Duodenal mucosa (tissue), 2 donors: ENCODE results near the gene PDZD2.
"Not testable (repeated sequence)": the region's sequence is repeated elsewhere in the genome, so short reads cannot be mapped to it uniquely, and the experiment has no call there.

Experiments used
- H3K27ac ChIP-seq: one replicate; pipeline ENCODE4 v1.7.0; 2013; ENCODE audit warnings: low read depth, low read length
- H3K27me3 ChIP-seq, 2 donors: one replicate each; pipeline ENCODE4 v1.7.0; 2013; ENCODE audit warnings: low read length in 2 of 2, control low read depth in 1 of 2; ENCODE audit not compliant: insufficient read depth in 2 of 2, control insufficient read depth in 1 of 2
- H3K36me3 ChIP-seq, 2 donors: one replicate each; pipeline ENCODE4 v1.7.0; 2013; ENCODE audit warnings: low read length in 2 of 2, control low read depth in 1 of 2; ENCODE audit not compliant: insufficient read depth in 2 of 2, control insufficient read depth in 1 of 2
- H3K4me1 ChIP-seq, 2 donors: one replicate each; pipeline ENCODE4 v1.7.0; 2013; ENCODE audit warnings: low read length in 2 of 2, control low read depth in 1 of 2; ENCODE audit not compliant: insufficient read depth in 2 of 2, control insufficient read depth in 1 of 2
- H3K4me3 ChIP-seq, 2 donors: one replicate each; pipeline ENCODE4 v1.7.0; 2013; ENCODE audit warnings: low read length in 2 of 2, low read depth in 1 of 2
- H3K9ac ChIP-seq, 2 donors: one replicate each; pipeline ENCODE4 v1.7.0; 2013; ENCODE audit warnings: low read length in 2 of 2, low read depth in 1 of 2
- H3K9me3 ChIP-seq, 2 donors: one replicate each; pipeline ENCODE4 v1.7.0; 2013; ENCODE audit warnings: low read length in 2 of 2, control low read depth in 1 of 2; ENCODE audit not compliant: control insufficient read depth in 1 of 2

PDZD2 gene

DNA sequence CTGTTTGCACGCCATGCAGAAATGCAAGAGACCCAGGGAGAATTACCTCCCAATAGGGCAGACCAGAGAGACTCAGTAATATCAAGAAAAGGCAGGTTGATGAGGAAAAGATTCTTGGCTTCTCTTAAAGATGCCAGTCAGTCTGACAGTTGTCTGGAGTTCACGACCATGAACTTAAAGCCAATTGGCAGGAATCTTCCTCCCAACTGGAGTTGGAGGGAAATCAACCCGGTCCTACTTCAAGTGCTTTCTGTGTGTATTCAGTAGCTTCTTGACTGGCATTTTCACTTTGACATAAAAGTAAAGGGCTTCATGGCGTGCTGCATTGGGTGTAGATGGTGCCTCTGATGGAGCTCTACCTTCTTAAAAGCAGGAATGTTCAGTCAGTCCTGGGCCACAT is 390.9 kb downstream of the PDZD2 start:
- Histone ChIP-seq H3K27ac (no peak overlapping the region), H3K9ac (no peak overlapping the region), H3K27me3 (no peaks in the 10 kb centered on the region), H3K4me1 (no peaks in the 10 kb centered on the region), H3K36me3 (no peaks in the 10 kb centered on the region), H3K4me3 (no peak overlapping the region), H3K9me3 (no peaks in the 10 kb centered on the region)

DNA sequence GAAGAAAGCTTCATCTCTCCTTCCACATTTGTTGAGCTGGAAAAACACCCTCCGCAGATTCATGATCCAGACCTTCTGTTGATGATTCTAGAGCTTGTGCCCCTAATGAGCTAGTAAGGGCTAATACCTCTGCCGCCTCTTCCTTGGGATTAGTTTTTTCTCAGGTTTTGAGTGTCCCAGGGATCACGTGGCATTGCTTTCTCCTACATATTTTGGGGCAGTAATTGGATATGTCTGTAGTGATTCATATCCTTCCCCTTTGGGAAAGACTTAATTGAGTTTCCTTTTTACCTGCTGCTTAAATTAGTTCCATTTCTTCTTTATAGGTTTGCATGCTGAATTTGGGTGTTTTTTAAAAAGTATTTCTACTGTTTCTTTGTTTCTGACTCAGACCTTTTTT is 391.3 kb downstream of the PDZD2 start:
- Histone ChIP-seq H3K27ac (no peak overlapping the region), H3K4me3 (no peak overlapping the region), H3K36me3 (no peaks in the 10 kb centered on the region), H3K9ac (no peak overlapping the region), H3K4me1 (no peaks in the 10 kb centered on the region), H3K9me3 (no peaks in the 10 kb centered on the region), H3K27me3 (no peaks in the 10 kb centered on the region)

DNA sequence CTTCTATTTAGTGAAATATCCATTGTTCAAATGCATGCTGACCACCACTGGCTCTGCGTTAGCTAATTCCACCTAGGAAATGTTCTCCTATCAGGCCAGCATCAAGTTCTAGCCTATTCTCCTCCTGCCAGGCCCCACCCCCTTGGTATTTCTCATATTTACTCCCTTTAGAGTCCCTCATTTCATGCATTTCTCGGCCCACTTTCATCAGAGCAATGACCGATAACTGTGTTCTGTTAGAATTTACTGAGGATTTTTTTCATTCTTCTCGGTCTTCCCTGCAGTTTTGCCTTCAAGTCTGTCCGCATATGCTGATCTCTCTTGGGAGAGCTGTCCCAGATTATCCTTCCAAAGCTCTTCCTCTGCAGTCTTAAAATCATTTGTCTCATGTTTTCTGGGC is 391.8 kb downstream of the PDZD2 start:
- H3K27me3 ChIP-seq = no peaks in the 10 kb centered on the region
- no peaks in the 10 kb centered on the region for H3K4me1 ChIP-seq
- no peaks in the 10 kb centered on the region for H3K36me3 ChIP-seq
- no peaks in the 10 kb centered on the region for H3K9me3 ChIP-seq
- H3K9ac ChIP-seq = no peak overlapping the region
- H3K27ac ChIP-seq = no peak overlapping the region
- no peak overlapping the region for H3K4me3 ChIP-seq

DNA sequence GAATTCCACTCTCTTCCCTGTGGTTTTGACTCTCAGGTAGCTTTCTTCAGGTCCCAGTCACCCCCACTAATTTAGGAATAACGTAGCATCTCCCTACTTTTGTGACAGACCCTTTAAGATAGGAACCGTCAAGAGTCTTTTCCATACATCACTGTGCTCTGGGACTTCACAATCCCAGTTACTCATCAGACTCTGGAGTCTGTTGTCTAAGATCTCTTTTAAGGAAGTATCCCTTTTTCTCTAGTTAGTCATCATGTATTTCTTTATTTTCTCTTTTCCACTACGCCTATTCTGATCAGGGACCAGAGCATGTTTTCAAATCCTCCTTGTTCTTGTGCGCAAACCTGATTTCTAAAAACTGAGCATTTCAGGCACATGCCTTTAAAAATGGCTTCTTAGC is 392.2 kb downstream of the PDZD2 start:
- H3K4me1 ChIP-seq = no peaks in the 10 kb centered on the region
- no peak overlapping the region for H3K27ac ChIP-seq
- H3K36me3 ChIP-seq = no peaks in the 10 kb centered on the region
- H3K9me3 ChIP-seq = no peaks in the 10 kb centered on the region
- H3K9ac ChIP-seq = no peak overlapping the region
- no peaks in the 10 kb centered on the region for H3K27me3 ChIP-seq
- no peak overlapping the region for H3K4me3 ChIP-seq

DNA sequence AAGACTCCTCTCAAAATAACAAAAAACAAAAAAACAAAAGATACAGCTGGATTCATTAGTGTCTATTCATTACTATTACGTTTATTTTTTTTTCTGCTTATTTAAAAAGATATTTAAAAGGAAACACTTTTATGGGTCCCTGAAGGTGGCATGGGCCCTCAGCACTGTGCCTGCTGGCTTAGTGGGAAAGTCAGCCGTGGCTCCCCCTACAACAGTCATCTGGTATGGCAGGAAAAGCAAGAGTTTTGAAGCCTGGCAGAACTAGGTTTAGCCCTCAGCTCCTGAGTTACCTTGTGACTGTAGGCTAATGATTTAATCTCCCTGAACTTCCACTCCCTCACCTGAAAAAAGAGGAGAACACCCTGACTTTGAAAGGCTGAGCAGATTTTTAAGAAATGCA is 399.6 kb downstream of the PDZD2 start:
- Histone ChIP-seq H3K27ac (no peak overlapping the region), H3K27me3 (no peaks in the 10 kb centered on the region), H3K9ac (no peak overlapping the region), H3K36me3 (no peaks in the 10 kb centered on the region), H3K9me3 (no peaks in the 10 kb centered on the region), H3K4me3 (no peak overlapping the region), H3K4me1 (no peaks in the 10 kb centered on the region)

DNA sequence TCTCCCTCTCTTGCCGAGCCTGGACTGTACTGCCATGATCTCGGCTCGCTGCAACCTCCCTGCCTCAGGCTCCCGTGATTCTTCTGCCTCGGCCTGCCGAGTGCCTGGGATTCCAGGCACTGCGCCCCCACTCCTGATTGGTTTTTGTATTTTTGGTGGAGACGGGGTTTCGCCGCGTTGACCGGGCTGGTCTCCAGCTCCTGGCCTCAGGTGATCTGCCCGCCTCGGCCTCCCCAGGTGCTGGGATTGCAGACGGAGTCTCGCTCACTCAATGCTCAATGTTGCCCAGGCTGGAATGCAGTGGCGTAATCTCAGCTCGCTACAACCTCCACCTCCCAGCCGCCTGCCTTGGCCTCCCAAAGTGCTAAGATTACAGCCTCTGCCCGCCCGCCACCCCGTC is 400.2 kb downstream of the PDZD2 start:
- H3K27me3 ChIP-seq, H3K4me3 ChIP-seq, H3K4me1 ChIP-seq, H3K9ac ChIP-seq, H3K9me3 ChIP-seq, H3K36me3 ChIP-seq, H3K27ac ChIP-seq: not testable (repeated sequence)

DNA sequence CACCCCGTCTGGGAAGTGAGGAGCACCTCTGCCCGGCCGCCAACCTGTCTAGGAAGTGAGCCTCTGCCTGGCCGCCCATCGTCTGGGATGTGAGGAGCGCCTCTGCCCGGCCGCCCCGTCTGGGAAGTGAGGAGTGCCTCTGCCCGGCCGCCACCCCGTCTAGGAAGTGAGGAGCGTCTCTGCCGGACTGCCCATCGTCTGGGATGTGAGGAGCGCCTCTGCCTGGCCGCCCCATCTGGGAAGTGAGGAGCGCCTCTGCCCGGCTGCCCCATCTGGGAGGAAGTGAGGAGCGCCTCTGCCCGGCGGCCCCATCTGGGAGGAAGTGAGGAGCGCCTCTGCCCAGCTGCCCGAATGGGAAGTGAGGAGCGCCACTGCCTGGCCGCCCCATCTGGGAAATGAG is 400.7 kb downstream of the PDZD2 start:
- not testable (repeated sequence) for H3K36me3 ChIP-seq, H3K9me3 ChIP-seq, H3K27ac ChIP-seq, H3K9ac ChIP-seq, H3K27me3 ChIP-seq, H3K4me3 ChIP-seq, H3K4me1 ChIP-seq

DNA sequence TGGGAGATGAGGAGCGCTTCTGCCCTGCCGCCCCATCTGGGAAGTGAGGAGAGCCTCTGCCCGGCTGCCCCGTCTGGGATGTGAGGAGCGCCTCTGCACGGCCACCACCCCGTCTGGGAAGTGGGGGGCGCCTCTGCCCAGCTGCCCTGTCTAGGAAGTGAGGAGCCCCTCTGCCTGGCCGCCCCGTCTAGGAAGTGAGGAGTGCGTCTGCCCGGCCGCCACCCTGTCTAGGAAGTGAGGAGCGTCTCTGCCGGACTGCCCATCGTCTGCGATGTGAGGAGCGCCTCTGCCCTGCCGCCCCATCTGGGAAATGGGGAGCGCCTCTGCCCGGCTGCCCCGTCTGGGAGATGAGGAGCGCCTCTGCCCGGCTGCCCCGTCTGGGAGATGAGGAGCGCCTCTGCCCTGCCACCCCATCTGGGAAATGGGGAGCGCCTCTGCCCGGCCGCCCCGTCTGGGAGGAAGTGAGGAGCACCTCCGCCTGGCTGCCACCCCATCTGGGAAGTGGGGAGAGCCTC is 401.3 kb downstream of the PDZD2 start:
- H3K9me3 ChIP-seq, H3K9ac ChIP-seq, H3K27ac ChIP-seq, H3K4me1 ChIP-seq, H3K36me3 ChIP-seq, H3K4me3 ChIP-seq, H3K27me3 ChIP-seq: not testable (repeated sequence)

DNA sequence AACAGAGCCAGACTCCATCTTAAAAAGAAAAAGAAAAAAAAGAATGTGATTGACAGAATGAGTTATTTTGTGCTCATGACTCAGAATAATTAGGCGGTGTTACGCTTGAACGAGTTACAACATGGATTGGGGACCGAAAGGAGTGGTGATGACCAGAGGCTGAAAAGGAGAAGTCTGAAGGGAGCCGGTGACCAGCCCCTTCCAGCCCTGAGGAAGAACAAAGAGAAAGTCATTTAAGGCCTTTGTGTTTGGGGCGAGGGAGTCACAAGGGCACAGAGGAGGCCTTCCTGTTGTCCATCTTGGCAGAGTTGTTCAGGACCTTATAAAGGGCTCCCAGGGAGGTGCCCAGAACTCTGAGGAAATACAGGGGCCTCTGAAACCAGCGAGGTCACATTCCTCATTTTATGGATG is 403.6 kb downstream of the PDZD2 start:
- Histone ChIP-seq H3K9ac (no peak overlapping the region), H3K4me3 (no peak overlapping the region), H3K27me3 (no peaks in the 10 kb centered on the region), H3K9me3 (no peaks in the 10 kb centered on the region), H3K36me3 (no peaks in the 10 kb centered on the region), H3K27ac (no peak overlapping the region), H3K4me1 (no peaks in the 10 kb centered on the region)

DNA sequence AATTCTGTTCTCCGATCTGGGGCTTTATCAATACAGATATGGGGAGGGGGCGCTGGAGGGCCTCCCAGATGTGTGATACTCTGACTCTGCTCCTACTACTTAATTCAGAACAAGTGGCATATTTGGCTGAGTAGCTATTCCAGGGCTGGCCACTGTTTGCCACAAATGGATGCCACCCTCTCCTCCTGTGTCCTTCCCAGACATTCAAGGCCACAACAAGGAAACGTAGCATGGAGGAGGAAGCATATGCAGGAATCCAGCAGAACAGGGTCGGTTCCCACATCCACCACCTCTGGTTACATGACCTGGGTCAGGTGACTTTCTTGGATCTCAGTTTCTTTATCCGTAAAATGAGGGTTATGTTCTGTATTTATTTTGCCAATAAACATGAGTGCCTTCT is 404.2 kb downstream of the PDZD2 start:
- H3K9ac ChIP-seq = no peak overlapping the region
- H3K4me1 ChIP-seq = no peaks in the 10 kb centered on the region
- H3K36me3 ChIP-seq = no peaks in the 10 kb centered on the region
- no peak overlapping the region for H3K4me3 ChIP-seq
- H3K27ac ChIP-seq = no peak overlapping the region
- H3K9me3 ChIP-seq = no peaks in the 10 kb centered on the region
- H3K27me3 ChIP-seq = no peaks in the 10 kb centered on the region

DNA sequence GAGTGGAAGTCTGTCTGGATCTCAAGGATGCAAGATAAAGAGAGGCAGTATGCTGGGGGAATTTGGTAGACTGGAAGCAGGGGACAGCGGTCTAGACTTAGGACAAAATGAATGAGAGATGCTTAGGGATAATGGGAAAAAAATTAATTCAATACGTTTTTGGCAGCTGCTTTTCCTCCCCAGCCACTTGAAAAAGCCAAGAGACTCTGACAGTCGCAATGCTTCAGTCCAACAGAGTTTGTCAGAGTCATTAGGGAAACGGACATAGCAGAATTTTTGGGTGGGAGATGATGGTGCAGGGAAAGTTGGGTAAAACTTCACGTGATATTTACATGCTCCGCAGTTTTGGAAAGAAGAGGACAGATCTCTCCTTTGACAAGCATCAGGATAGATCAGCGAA is 405.5 kb downstream of the PDZD2 start:
- Histone ChIP-seq H3K36me3 (no peaks in the 10 kb centered on the region), H3K27ac (no peak overlapping the region), H3K9ac (no peak overlapping the region), H3K4me3 (no peak overlapping the region), H3K9me3 (no peaks in the 10 kb centered on the region), H3K27me3 (no peaks in the 10 kb centered on the region), H3K4me1 (no peaks in the 10 kb centered on the region)
